HCT116 (cell line): ENCODE measurements around the gene DCAF5. TPM values are rescaled to one million over a fixed set of nuclear protein-coding genes. Genes with fewer than 3 reads are reported as not detected.

Source experiments
- ATAC-seq: fragments of 200-7000 bp; cut with Tn5 transposase; 2 replicates; pipeline ENCODE4 v1.9.1; 2020; ENCODE audit warnings: mild to moderate bottlenecking, moderate library complexity
- BruUV-seq: library from RNA; stranded (reverse); fragments of 400-500 nt; replicated peaks from 2 replicates; lab custom pipeline; 2021; lab: Mats Ljungman, UMichigan
- CTCF ChIA-PET: fragments of 300-600 bp; sonication (Branson Sonifier 250); formaldehyde crosslinking; loops from one replicate; lab custom pipeline; 2021; ENCODE audit warnings: antibody characterized with exemption; lab: Charles Lee
- POLR2A ChIA-PET: fragments of 300-600, 350-600 bp; sonication (Branson Sonifier 250); formaldehyde crosslinking; loops from one replicate; lab custom pipeline; 2021; ENCODE audit warnings: antibody characterized with exemption; lab: Charles Lee
- RAD21 ChIA-PET, 2 experiments: fragments of 300-600 bp; sonication (Branson Sonifier 250); formaldehyde crosslinking; loops; one replicate each; lab custom pipeline; 2023; ENCODE audit warnings: low total read pairs in 2 of 2; ENCODE audit not compliant: uncharacterized antibody in 2 of 2, unreplicated experiment in 2 of 2, low non-redundant PET in 1 of 2; lab: Charles Lee
- DNase-seq: peaks from one replicate; pipeline ENCODE4 v3.0.0-alpha.2; 2010; ENCODE audit warnings: low read depth, low spot score
- H2AFZ ChIP-seq: fragments of 200-600 bp; shearing (Covaris generic), sonication (generic); 2 replicates; pipeline ENCODE4 v1.6.1; 2017; ENCODE audit warnings: low read depth, mixed run types, mixed read lengths, antibody characterized with exemption, low read length; ENCODE audit not compliant: poor library complexity, severe bottlenecking
- H3K27ac ChIP-seq: 2 replicates; pipeline ENCODE4 v1.5.1; 2012; ENCODE audit warnings: low read depth, low read length
- H3K27me3 ChIP-seq: fragments of 200-600 bp; sonication (generic); 2 replicates; pipeline ENCODE4 v1.6.1; 2016; ENCODE audit warnings: mixed run types, low read length, mixed read lengths; ENCODE audit not compliant: insufficient read depth
- H3K36me3 ChIP-seq, 2 experiments: fragments of 200-500 bp in 1 of 2; fragments of 200-600 bp in 1 of 2; sonication (Bioruptor generic) in 1 of 2; sonication (generic) in 1 of 2; 2 replicates each; pipeline versions ENCODE4 v1.5.1 to v1.6.1; 2014 to 2016; ENCODE audit warnings: low read length in 2 of 2, inconsistent platforms in 1 of 2, mixed read lengths in 1 of 2, mixed run types in 1 of 2; ENCODE audit not compliant: insufficient read depth in 2 of 2, control insufficient read depth in 1 of 2
- H3K4me1 ChIP-seq, 2 experiments: fragments of 200-600 bp in 1 of 2; sonication (generic) in 1 of 2; 2 replicates each; pipeline versions ENCODE4 v1.5.1 to v1.6.1; 2012 to 2017; ENCODE audit warnings: low read length in 2 of 2, inconsistent platforms in 1 of 2, mild to moderate bottlenecking in 1 of 2, mixed read lengths in 1 of 2, mixed run types in 1 of 2, moderate library complexity in 1 of 2; ENCODE audit not compliant: insufficient read depth in 2 of 2, control insufficient read depth in 1 of 2
- H3K4me2 ChIP-seq: fragments of 200-600 bp; sonication (generic); 2 replicates; pipeline ENCODE4 v1.6.1; 2017; ENCODE audit warnings: mixed run types, low read length, mixed read lengths
- H3K4me3 ChIP-seq, 2 experiments: fragments of 200-600 bp in 1 of 2; sonication (generic) in 1 of 2; replicated peaks in 1 of 2; 2 replicates each; pipeline ENCODE4 v1.5.1; 2011 to 2016; ENCODE audit warnings: low read length in 2 of 2, control low read depth in 1 of 2, low read depth in 1 of 2, mild to moderate bottlenecking in 1 of 2, mixed read lengths in 1 of 2, mixed run types in 1 of 2
- H3K79me2 ChIP-seq: fragments of 200-600 bp; sonication (generic); 2 replicates; pipeline ENCODE4 v1.6.1; 2017; ENCODE audit warnings: mild to moderate bottlenecking, mixed run types, low read length, moderate library complexity, mixed read lengths; ENCODE audit not compliant: insufficient read depth
- H3K9ac ChIP-seq: fragments of 200-600 bp; sonication (generic); 2 replicates; pipeline ENCODE4 v1.6.1; 2016; ENCODE audit warnings: low read length, mixed read lengths
- H3K9me2 ChIP-seq: fragments of 200-600 bp; sonication (generic), shearing (Covaris generic); 2 replicates; pipeline ENCODE4 v1.6.1; 2017; ENCODE audit warnings: mixed run types, mild to moderate bottlenecking, moderate library complexity; ENCODE audit not compliant: insufficient read depth
- H3K9me3 ChIP-seq, 2 experiments: fragments of 200-500 bp in 1 of 2; fragments of 200-600 bp in 1 of 2; sonication (Bioruptor generic) in 1 of 2; sonication (generic) in 1 of 2; 2 replicates each; pipeline ENCODE4 v1.6.1; 2014 to 2017; ENCODE audit warnings: low read length in 2 of 2, mixed read lengths in 2 of 2, inconsistent platforms in 1 of 2, low read depth in 1 of 2, mild to moderate bottlenecking in 1 of 2, mixed run types in 1 of 2, moderate library complexity in 1 of 2; ENCODE audit not compliant: control insufficient read depth in 1 of 2, insufficient read depth in 1 of 2
- H4K20me1 ChIP-seq: fragments of 200-600 bp; sonication (generic), shearing (Covaris generic); 2 replicates; pipeline ENCODE4 v1.6.1; 2017; ENCODE audit warnings: mixed run types, mild to moderate bottlenecking, moderate library complexity; ENCODE audit not compliant: insufficient read depth
- JUND ChIP-seq: IDR thresholded peaks from 2 replicates; pipeline ENCODE4 v1.6.1; 2012
- POLR2AphosphoS5 ChIP-seq: IDR thresholded peaks from 2 replicates; pipeline ENCODE4 v1.6.1; 2011; ENCODE audit warnings: mild to moderate bottlenecking, low read depth, low read length, moderate library complexity
- REST ChIP-seq: IDR thresholded peaks from 2 replicates; pipeline ENCODE4 v1.6.1; 2012; ENCODE audit warnings: low read depth
- SP1 ChIP-seq: IDR thresholded peaks from 2 replicates; pipeline ENCODE4 v1.6.1; 2012; ENCODE audit warnings: low read depth
- SRF ChIP-seq: IDR thresholded peaks from 2 replicates; pipeline ENCODE4 v1.6.1; 2012; ENCODE audit warnings: low read depth
- YY1 ChIP-seq: IDR thresholded peaks from 2 replicates; pipeline ENCODE4 v1.6.1; 2011; ENCODE audit warnings: low read length, low read depth, moderate library complexity, mild to moderate bottlenecking; ENCODE audit not compliant: insufficient replicate concordance; ENCODE audit errors: extremely low read depth
- ZBTB33 ChIP-seq: IDR thresholded peaks from 2 replicates; pipeline ENCODE4 v1.6.1; 2011; ENCODE audit warnings: mild to moderate bottlenecking, low read length, moderate library complexity; ENCODE audit not compliant: insufficient replicate concordance; ENCODE audit errors: extremely low read depth
- ZFX ChIP-seq: fragments of 450-650 bp; IDR thresholded peaks from 2 replicates; pipeline ENCODE4 v1.6.1; 2017
- intact Hi-C: fragments of 100-400 bp; cut with micrococcal nuclease; formaldehyde crosslinking; loops from 2 replicates; pipeline ENCODE4 v1.10.0; 2022
- total RNA-seq: library from RNA; stranded (reverse); gene quantifications from one replicate; pipeline ENCODE4 v1.2.1, GENCODE V29; 2021; ENCODE audit not compliant: unreplicated experiment
- TF ChIP-seq, protein P1 (sequence below): IDR thresholded peaks from 2 replicates; pipeline ENCODE4 v1.6.1; 2012

The DCAF5 gene
- total RNA-seq, 1 experiment from 2014 or later: 27.1 TPM

DNA sequence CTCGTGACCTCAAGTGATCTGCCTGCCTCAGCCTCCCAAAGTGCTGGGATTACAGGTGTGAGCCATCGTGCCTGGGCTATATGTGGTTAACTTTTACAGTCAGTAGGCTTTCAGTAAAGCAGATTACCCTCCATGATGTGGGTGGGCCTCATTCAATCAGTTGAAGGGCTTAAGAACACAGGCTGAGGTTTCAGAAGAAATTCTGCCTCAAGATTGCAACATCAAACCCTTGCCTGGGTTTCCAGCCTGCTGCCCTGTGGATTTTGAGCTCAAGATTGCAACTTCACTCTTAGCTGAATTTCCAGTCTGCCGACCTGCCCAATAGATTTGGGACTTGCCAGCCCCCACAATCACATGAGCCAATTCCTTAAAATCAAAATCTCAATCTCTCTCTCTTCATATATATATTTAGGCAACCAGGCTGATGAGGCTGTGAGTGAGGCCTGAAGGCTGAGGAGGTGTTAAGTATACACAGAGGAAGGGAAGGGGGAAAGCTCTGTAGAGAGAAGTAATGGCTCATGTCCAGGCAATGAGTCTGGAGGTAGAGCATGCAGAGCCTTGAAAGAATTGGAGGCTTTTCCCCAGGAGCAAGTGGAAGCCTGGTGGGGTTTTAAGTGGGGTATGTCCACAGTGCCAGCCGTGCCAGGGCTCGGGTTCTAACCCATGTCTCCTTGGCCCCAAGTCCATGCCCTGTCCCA is 140.5 kb downstream of the DCAF5 start:
- ATAC-seq (no peak), DNase-seq (no peak)
- TF ChIP-seq ZFX (no peak), JUND (no peak), POLR2AphosphoS5 (no peak), SP1 (no peak), REST (no peak), SRF (no peak), ZBTB33 (no peak), YY1 (no peak)
- TF ChIP-seq, protein P1, sequence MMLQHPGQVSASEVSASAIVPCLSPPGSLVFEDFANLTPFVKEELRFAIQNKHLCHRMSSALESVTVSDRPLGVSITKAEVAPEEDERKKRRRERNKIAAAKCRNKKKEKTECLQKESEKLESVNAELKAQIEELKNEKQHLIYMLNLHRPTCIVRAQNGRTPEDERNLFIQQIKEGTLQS: no peak
- BruUV-seq: no TSS peak
- Histone ChIP-seq H4K20me1 (no peaks in the 10 kb centered on the region), H3K4me2 (no peak overlapping the region), H3K36me3 (no peaks in the 10 kb centered on the region), H2AFZ (no peak overlapping the region), H3K9ac (no peak overlapping the region), H3K9me3 (no peaks in the 10 kb centered on the region), H3K9me2 (no peaks in the 10 kb centered on the region), H3K27me3 (no peaks in the 10 kb centered on the region), H3K27ac (no peak overlapping the region), H3K4me3 (no peak overlapping the region), H3K4me1 (peaks cover 10% of the 10 kb centered on the region in 2 experiments; a peak in 3 of 4 replicates), H3K79me2 (no peaks in the 10 kb centered on the region)
- intact Hi-C loops: no loop called here
- ChIA-PET POLR2A (no interaction called here), CTCF (no interaction called here), RAD21 (no interaction called here)
